Prostate gland (tissue), 2 donors: Measurements from ENCODE around the gene E4F1. TPM values are rescaled to one million over a fixed set of nuclear protein-coding genes. Genes with fewer than 3 reads are reported as not detected.

ENCODE experiments used
- DNase-seq: peaks from one replicate; pipeline ENCODE4 v3.0.0-alpha.2; 2019; ENCODE audit warnings: low spot score
- H3K27ac ChIP-seq, 2 donors: fragments of 200-600 bp; sonication (generic); 2 replicates each; pipeline ENCODE4 v1.5.1; 2017 to 2019
- H3K27me3 ChIP-seq: fragments of 200-600 bp; sonication (generic); replicated peaks from 2 replicates; pipeline ENCODE4 v1.5.1; 2019; ENCODE audit not compliant: insufficient read depth
- H3K36me3 ChIP-seq, 2 donors: fragments of 200-600 bp; sonication (generic); 1 replicate in 1 of 2; 2 replicates in 1 of 2; pipeline versions ENCODE4 v1.5.1 to v1.8.1; 2017 to 2019
- H3K4me1 ChIP-seq: fragments of 200-600 bp; sonication (generic); replicated peaks from 2 replicates; pipeline ENCODE4 v1.5.1; 2019
- H3K4me3 ChIP-seq, 2 donors: fragments of 200-600 bp; sonication (generic); 2 replicates each; pipeline ENCODE4 v1.5.1; 2017 to 2019
- H3K9me3 ChIP-seq: fragments of 200-600 bp; sonication (generic); 2 replicates; pipeline ENCODE4 v1.5.1; 2017
- POLR2A ChIP-seq: fragments of 450-650 bp; IDR thresholded peaks from one replicate; pipeline ENCODE4 v1.6.1; 2016; ENCODE audit warnings: antibody characterized with exemption, mild to moderate bottlenecking
- POLR2AphosphoS5 ChIP-seq: sonication (generic); formaldehyde crosslinking; IDR thresholded peaks from one replicate; pipeline ENCODE4 v1.6.1; 2017; ENCODE audit warnings: antibody characterized with exemption
- WGBS: methylation state at CpG from one replicate; pipeline ENCODE4 v1.1.5; 2018; 5-methylcytosine and 5-hydroxymethylcytosine counted together
- intact Hi-C: fragments of 100-400 bp; cut with DNase I; formaldehyde crosslinking; loops from one replicate; pipeline ENCODE4 v1.14.2; 2022
- total RNA-seq, 2 donors: library from RNA; depleted of rRNA; stranded (reverse); fragments of >200 nt; gene quantifications; one replicate each; pipeline ENCODE4 v1.1.0, GENCODE V29; 2016
- TF ChIP-seq, protein P1 (sequence below), 4 experiments: fragments of 200-600 bp in 2 of 4; fragments of 450-650 bp in 2 of 4; sonication (generic) in 2 of 4; IDR thresholded peaks; 1 replicate in 3 of 4; 2 replicates in 1 of 4; pipeline ENCODE4 v1.5.1; 2016 to 2019; ENCODE audit warnings: antibody characterized with exemption in 4 of 4, mild to moderate bottlenecking in 2 of 4, moderate library complexity in 2 of 4

Gene E4F1
- total RNA-seq, 2 donors from 2014 or later, result 38.7 to 69.1 TPM

DNA sequence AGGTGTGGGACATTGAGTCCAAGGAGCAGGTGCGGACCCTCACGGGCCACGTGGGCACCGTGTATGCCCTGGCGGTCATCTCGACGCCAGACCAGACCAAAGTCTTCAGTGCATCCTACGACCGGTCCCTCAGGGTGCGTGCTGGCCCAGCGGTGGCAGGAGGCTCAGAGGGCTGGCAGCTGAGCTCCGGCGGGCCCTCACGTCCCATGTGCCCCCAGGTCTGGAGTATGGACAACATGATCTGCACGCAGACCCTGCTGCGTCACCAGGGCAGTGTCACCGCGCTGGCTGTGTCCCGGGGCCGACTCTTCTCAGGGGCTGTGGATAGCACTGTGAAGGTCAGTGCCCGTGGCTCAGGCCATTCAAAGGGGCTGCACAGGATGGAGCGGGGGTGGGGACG lies 47.3 kb upstream of the E4F1 start:
- no peaks in the 10 kb centered on the region for H3K9me3 ChIP-seq
- H3K4me3 ChIP-seq, result no peak overlapping the region
- no peaks in the 10 kb centered on the region for H3K27me3 ChIP-seq
- TF ChIP-seq, protein P1, sequence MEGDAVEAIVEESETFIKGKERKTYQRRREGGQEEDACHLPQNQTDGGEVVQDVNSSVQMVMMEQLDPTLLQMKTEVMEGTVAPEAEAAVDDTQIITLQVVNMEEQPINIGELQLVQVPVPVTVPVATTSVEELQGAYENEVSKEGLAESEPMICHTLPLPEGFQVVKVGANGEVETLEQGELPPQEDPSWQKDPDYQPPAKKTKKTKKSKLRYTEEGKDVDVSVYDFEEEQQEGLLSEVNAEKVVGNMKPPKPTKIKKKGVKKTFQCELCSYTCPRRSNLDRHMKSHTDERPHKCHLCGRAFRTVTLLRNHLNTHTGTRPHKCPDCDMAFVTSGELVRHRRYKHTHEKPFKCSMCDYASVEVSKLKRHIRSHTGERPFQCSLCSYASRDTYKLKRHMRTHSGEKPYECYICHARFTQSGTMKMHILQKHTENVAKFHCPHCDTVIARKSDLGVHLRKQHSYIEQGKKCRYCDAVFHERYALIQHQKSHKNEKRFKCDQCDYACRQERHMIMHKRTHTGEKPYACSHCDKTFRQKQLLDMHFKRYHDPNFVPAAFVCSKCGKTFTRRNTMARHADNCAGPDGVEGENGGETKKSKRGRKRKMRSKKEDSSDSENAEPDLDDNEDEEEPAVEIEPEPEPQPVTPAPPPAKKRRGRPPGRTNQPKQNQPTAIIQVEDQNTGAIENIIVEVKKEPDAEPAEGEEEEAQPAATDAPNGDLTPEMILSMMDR (IDR thresholded peaks at IDR 0.05), result no peak
- TF ChIP-seq POLR2AphosphoS5 (no peak), POLR2A (no peak)
- H3K36me3 ChIP-seq, result peaks cover 7 to 14% of the 10 kb centered on the region in 2 donors
- H3K27ac ChIP-seq, result no peak overlapping the region
- intact Hi-C loops, result no loop called here
- no peaks in the 10 kb centered on the region for H3K4me1 ChIP-seq
- no peak for DNase-seq
- WGBS, result 94% methylated on average over 11 of the region's 23 CpGs

DNA sequence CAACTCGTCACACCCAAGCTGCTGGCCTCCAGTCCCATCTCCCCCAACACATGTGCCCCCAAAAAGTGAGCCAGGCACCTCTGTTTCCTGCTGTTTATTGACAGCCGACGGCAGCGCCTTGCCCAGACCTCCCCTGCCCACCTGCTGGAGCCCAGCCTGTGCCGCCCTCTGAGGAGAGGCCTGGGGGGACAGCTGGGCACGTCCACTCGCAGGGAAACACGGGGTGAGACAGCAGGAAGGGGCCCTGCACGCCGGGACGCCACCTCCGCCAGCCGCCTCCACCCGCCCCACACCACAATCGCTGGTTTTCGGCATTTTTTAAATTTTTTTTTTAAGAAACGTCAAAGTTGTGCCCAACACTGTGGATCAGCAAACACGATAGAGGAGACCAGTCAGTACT lies 46.3 kb upstream of the E4F1 start:
- 91% methylated on average over 18 of the region's 18 CpGs for WGBS
- Histone ChIP-seq H3K4me3 (no peak overlapping the region), H3K27me3 (no peaks in the 10 kb centered on the region), H3K36me3 (peaks cover 7 to 14% of the 10 kb centered on the region in 2 donors), H3K9me3 (no peaks in the 10 kb centered on the region), H3K4me1 (no peaks in the 10 kb centered on the region), H3K27ac (no peak overlapping the region)
- intact Hi-C loops, result no loop called here
- TF ChIP-seq POLR2A (no peak), POLR2AphosphoS5 (no peak)
- TF ChIP-seq, protein P1 (IDR thresholded peaks at IDR 0.05), result no peak
- no peak for DNase-seq

DNA sequence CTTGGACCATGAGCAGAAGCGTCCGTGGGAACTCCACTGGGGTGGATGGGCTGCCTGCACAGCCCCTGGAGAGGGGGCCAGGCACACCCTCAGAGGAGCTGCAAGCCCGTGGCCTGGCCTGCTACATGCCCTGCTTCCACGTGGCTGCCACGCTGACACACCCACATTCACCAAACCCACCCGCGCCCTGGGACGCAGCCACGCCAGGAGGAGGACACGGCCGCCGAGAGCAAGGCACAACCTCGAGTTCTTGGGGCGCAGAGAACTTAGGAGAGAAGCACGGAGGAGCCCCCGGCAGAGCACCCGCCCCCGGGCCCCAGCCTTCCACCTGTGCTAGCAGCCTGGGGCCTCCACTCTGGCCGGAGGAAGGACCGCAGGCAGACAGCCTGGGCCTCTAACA lies 45.8 kb upstream of the E4F1 start:
- no peak overlapping the region for H3K27ac ChIP-seq
- intact Hi-C loops, result no loop called here
- WGBS, result 90% methylated on average over 20 of the region's 20 CpGs
- no peak overlapping the region for H3K4me3 ChIP-seq
- no peaks in the 10 kb centered on the region for H3K9me3 ChIP-seq
- DNase-seq, result no peak
- TF ChIP-seq, protein P1 (IDR thresholded peaks at IDR 0.05), result no peak
- TF ChIP-seq POLR2A, result no peak
- no peak for TF ChIP-seq POLR2AphosphoS5
- H3K27me3 ChIP-seq, result no peaks in the 10 kb centered on the region
- H3K36me3 ChIP-seq, result peaks cover 7 to 14% of the 10 kb centered on the region in 2 donors
- no peaks in the 10 kb centered on the region for H3K4me1 ChIP-seq

DNA sequence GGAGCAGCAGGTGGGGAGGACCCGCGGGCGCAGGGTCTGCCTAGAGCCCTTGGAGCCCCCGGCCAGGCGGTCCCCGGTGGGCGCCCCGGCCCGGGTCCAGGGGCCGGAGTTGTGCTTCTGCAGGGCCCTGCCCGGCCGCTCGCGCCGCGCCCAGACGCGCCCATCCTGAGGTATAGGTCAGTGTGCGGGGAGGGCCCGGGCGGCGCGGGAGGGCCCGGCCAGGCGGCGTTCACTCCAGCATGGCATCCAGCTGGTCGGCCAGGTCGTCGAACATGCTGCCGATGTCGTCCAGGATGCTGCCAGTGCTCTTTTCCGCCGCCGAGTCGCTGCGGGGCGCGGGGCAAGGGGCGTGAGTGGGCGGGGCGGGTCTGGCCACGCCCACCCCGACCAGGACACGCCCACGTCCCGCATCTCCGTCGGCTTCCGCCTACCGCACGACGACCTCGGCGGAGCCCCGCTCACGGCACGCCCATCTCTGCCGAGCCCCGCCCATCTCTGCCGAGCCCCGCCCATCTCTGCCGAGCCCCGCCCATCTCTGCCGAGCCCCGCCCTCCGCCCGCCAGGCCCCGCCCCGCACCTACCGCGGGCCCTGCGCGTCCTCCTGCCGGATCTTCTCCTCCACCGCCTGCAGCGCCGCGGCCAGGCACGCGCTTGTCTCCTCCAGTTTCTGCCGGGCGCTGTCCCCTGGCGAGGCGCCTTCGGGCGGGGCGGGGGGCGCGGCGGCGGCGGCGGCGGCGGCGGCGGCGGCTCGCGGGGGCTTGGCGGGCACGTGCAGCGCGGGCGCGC lies 44.9 kb upstream of the E4F1 start:
- TF ChIP-seq POLR2A (no peak), POLR2AphosphoS5 (no peak)
- TF ChIP-seq, protein P1 (IDR thresholded peaks at IDR 0.05), result no peak
- H3K9me3 ChIP-seq, result no peaks in the 10 kb centered on the region
- intact Hi-C loops, result no loop called here
- no peak for DNase-seq
- H3K4me3 ChIP-seq, result no peak overlapping the region
- no peaks in the 10 kb centered on the region for H3K4me1 ChIP-seq
- 54% methylated on average over 37 of the region's 106 CpGs for WGBS
- peaks cover 6 to 9% of the 10 kb centered on the region in 2 donors for H3K36me3 ChIP-seq
- H3K27ac ChIP-seq, result no peak overlapping the region
- no peaks in the 10 kb centered on the region for H3K27me3 ChIP-seq

DNA sequence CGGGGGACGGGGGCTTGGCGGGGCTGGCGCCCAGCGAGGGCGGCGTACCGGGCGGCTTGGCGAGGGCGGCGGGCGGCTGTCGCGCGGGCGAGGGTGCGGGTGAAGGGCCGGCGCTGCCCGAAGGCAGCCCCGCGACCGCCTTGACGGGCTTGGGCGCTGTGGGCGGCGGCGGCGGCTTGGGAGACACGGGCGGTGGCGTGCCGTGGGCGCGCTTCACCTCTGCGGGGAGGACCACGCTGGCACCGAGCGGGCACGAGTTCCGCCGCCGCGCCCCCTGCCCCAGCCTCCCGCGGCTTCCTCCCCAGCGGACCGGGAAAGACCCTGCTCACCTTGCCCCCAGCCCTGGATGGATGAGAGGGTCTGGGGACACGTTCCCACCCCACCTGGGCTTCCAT lies 44.3 kb upstream of the E4F1 start:
- H3K9me3 ChIP-seq, result no peaks in the 10 kb centered on the region
- H3K27me3 ChIP-seq, result no peaks in the 10 kb centered on the region
- intact Hi-C loops, result no loop called here
- peaks cover 0 to 4% of the 10 kb centered on the region in 2 donors for H3K36me3 ChIP-seq
- TF ChIP-seq POLR2A, result no peak
- TF ChIP-seq, protein P1 (IDR thresholded peaks at IDR 0.05), result no peak
- 31% methylated on average over 48 of the region's 50 CpGs for WGBS
- no peak for DNase-seq
- H3K27ac ChIP-seq, result no peak overlapping the region
- H3K4me1 ChIP-seq, result no peaks in the 10 kb centered on the region
- no peak overlapping the region for H3K4me3 ChIP-seq
